Naive thymus-derived CD4-positive, alpha-beta T cell (primary cell): Measurements from ENCODE around the gene TLX1. TPM values are rescaled to one million over a fixed set of nuclear protein-coding genes. Genes with fewer than 3 reads are reported as not detected.
A peak's percentile ranks its signal among the peaks of the same experiment; 100 is the strongest.

Experiments
- ATAC-seq: fragments of 150-1000 bp; cut with Tn5 transposase; 2 replicates; pipeline ENCODE4 v1.10.0; 2021; ENCODE audit warnings: mild to moderate bottlenecking, moderate library complexity
- CTCF ChIA-PET: fragments of 350-600 bp; sonication (Branson Sonifier 250); formaldehyde crosslinking; loops from one replicate; lab custom pipeline; 2021; ENCODE audit warnings: antibody characterized with exemption; lab: Charles Lee
- POLR2A ChIA-PET: fragments of 350-600 bp; sonication (Branson Sonifier 250); formaldehyde crosslinking; loops from one replicate; lab custom pipeline; 2021; ENCODE audit warnings: antibody characterized with exemption, inconsistent platforms; lab: Charles Lee
- DNase-seq, 9 donors: peaks; one replicate each; pipeline versions ENCODE4 v3.0.0 to v3.0.0-alpha.2; 2020 to 2022; ENCODE audit warnings: mixed read lengths in 1 of 9
- H3K27ac ChIP-seq: one replicate; pipeline ENCODE4 v1.7.0; 2013; ENCODE audit warnings: mild to moderate bottlenecking, low read depth, low read length, moderate library complexity
- H3K27me3 ChIP-seq, 2 donors: one replicate each; pipeline ENCODE4 v1.7.0; 2013; ENCODE audit warnings: low read length in 2 of 2, mild to moderate bottlenecking in 2 of 2, moderate library complexity in 2 of 2; ENCODE audit not compliant: control insufficient read depth in 2 of 2, insufficient read depth in 2 of 2
- H3K36me3 ChIP-seq, 3 experiments: 1 replicate in 2 of 3; 2 replicates in 1 of 3; pipeline ENCODE4 v1.7.0; 2013; ENCODE audit warnings: low read length in 3 of 3, mild to moderate bottlenecking in 3 of 3, moderate library complexity in 1 of 3; ENCODE audit not compliant: insufficient read depth in 3 of 3, control insufficient read depth in 2 of 3
- H3K4me1 ChIP-seq, 2 donors: one replicate each; pipeline ENCODE4 v1.7.0; 2013; ENCODE audit warnings: low read length in 2 of 2, mild to moderate bottlenecking in 2 of 2, moderate library complexity in 1 of 2; ENCODE audit not compliant: control insufficient read depth in 2 of 2, insufficient read depth in 2 of 2
- H3K4me3 ChIP-seq: 2 replicates; pipeline ENCODE4 v1.7.0; 2013; ENCODE audit warnings: mild to moderate bottlenecking, low read length
- H3K9me3 ChIP-seq, 3 experiments: 1 replicate in 2 of 3; 2 replicates in 1 of 3; pipeline ENCODE4 v1.7.0; 2013; ENCODE audit warnings: low read length in 3 of 3; ENCODE audit not compliant: control insufficient read depth in 2 of 3
- H3K27ac Mint-ChIP-seq, 9 donors: one replicate each; pipeline ENCODE4 v1.8.0; 2020 to 2022; ENCODE audit warnings: mixed read lengths in 9 of 9, mild to moderate bottlenecking in 8 of 9, moderate library complexity in 5 of 9, inconsistent platforms in 2 of 9
- H3K27me3 Mint-ChIP-seq, 5 donors: one replicate each; pipeline ENCODE4 v1.8.0; 2021 to 2022; ENCODE audit warnings: mixed read lengths in 5 of 5, mild to moderate bottlenecking in 1 of 5
- H3K36me3 Mint-ChIP-seq, 5 donors: one replicate each; pipeline ENCODE4 v1.8.0; 2020 to 2022; ENCODE audit warnings: mixed read lengths in 5 of 5, mild to moderate bottlenecking in 3 of 5, inconsistent platforms in 1 of 5
- H3K4me1 Mint-ChIP-seq, 7 donors: one replicate each; pipeline ENCODE4 v1.8.0; 2020 to 2022; ENCODE audit warnings: mixed read lengths in 7 of 7, mild to moderate bottlenecking in 3 of 7, inconsistent platforms in 1 of 7
- H3K4me3 Mint-ChIP-seq, 10 donors: one replicate each; pipeline ENCODE4 v1.8.0; 2020 to 2022; ENCODE audit warnings: mild to moderate bottlenecking in 10 of 10, mixed read lengths in 10 of 10, moderate library complexity in 6 of 10, inconsistent platforms in 2 of 10
- H3K9me3 Mint-ChIP-seq, 11 donors: one replicate each; pipeline ENCODE4 v1.8.0; 2020 to 2022; ENCODE audit warnings: mixed read lengths in 11 of 11, mild to moderate bottlenecking in 4 of 11, inconsistent platforms in 1 of 11, moderate library complexity in 1 of 11
- intact Hi-C, 2 donors: fragments of 100-400 bp; cut with micrococcal nuclease; formaldehyde crosslinking; loops; one replicate each; pipeline ENCODE4 v1.15.1; 2023
- polyA plus RNA-seq, 2 donors: library from polyadenylated mRNA; unstranded; fragments of 300-500 nt; fragmentation: Illumina TruSeq; gene quantifications; one replicate each; pipeline ENCODE4 v1.2.3, GENCODE V29; 2021
- total RNA-seq, 6 experiments: library from RNA in 5 of 6; stranded (reverse) in 5 of 6; gene quantifications; 1 replicate in 5 of 6; 2 replicates in 1 of 6; pipeline ENCODE4 v1.2.3 and lab custom pipeline; 2021 to 2026

The TLX1 gene
- total and polyA plus RNA-seq, 7 experiments from 2014 or later, result not detected

- CTCF ChIA-PET, result no interaction called here
- H3K27ac ChIP-seq, result no peak overlapping the region
- Mint-ChIP-seq H3K27ac (no peak overlapping the region), H3K4me1 (peaks cover 7 to 13% (median 11%) of the 10 kb centered on the region in 7 donors), H3K4me3 (no peak overlapping the region), H3K9me3 (no peaks in the 10 kb centered on the region), H3K27me3 (peaks cover 39 to 76% (median 48%) of the 10 kb centered on the region in 5 donors), H3K36me3 (peaks cover 0 to 3% (median 0%) of the 10 kb centered on the region in 5 donors)
- H3K9me3 ChIP-seq, result no peaks in the 10 kb centered on the region
- H3K27me3 ChIP-seq, result no peaks in the 10 kb centered on the region
- H3K4me1 ChIP-seq, result peaks cover 4 to 11% of the 10 kb centered on the region in 2 donors
- DNase-seq (no peak), ATAC-seq (no peak)
- no peak overlapping the region for H3K4me3 ChIP-seq
- H3K36me3 ChIP-seq, result no peaks in the 10 kb centered on the region
- POLR2A ChIA-PET, result interaction anchor here (0.6 kb wide), 1 partner anchor 20 kb away, joined by 4 read pairs; no protein-coding TSS in a partner anchor
- intact Hi-C loops, result no loop called here
Observed at GRCh38 chr10:101116754-101117153, 14.3 kb upstream of the TLX1 start.

GRCh38 chr10:101118031-101118430 is 13.1 kb upstream of the TLX1 start:
- Mint-ChIP-seq H3K4me1 (peaks cover 16 to 25% (median 23%) of the 10 kb centered on the region in 7 donors), H3K4me3 (no peak overlapping the region), H3K9me3 (no peaks in the 10 kb centered on the region), H3K36me3 (peaks cover 0 to 3% (median 0%) of the 10 kb centered on the region in 5 donors), H3K27me3 (peaks cover 38 to 82% (median 51%) of the 10 kb centered on the region in 5 donors), H3K27ac (no peak overlapping the region)
- Histone ChIP-seq H3K27ac (no peak overlapping the region), H3K36me3 (no peaks in the 10 kb centered on the region), H3K27me3 (no peaks in the 10 kb centered on the region), H3K9me3 (no peaks in the 10 kb centered on the region), H3K4me1 (peaks cover 6 to 14% of the 10 kb centered on the region in 2 donors), H3K4me3 (no peak overlapping the region)
- DNase-seq (no peak), ATAC-seq (no peak)
- ChIA-PET POLR2A (interaction anchor here (0.6 kb wide), 1 partner anchor 13 kb away, joined by 3 read pairs; no protein-coding TSS in a partner anchor), CTCF (interaction anchor here (1.0 to 1.7 kb wide), 2 partner anchors 22 to 24 kb away, joined by 3 to 4 read pairs; no protein-coding TSS in a partner anchor)
- intact Hi-C loops, result no loop called here

DNA sequence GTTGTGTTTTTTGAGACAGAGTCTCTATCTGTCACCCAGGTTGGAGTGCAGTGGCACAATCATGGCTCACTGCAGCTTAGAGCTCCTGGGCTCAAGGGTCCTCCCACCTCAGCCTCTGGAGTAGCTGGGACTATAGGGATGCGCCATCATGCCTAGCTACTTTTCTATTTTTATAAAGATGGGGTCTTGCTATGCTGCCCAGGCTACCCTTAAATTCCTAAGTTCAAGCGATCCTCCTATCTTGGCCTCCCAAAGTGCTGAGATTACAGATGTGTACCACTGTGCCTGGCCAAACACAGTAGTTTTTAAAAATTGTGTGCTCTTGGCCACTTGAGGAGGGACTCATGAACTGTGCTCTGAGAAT is 10.6 kb upstream of the TLX1 start:
- intact Hi-C loops, result loop anchor here (5.0 to 10.0 kb wide), 2 partner anchors 88 to 466 kb away; partner anchors contain the start of genes PDZD7 (in 1 of the 2) and SFXN3 (in 1 of the 2)
- Histone ChIP-seq H3K27me3 (no peaks in the 10 kb centered on the region), H3K27ac (no peak overlapping the region), H3K36me3 (no peaks in the 10 kb centered on the region), H3K4me1 (peaks cover 6 to 21% of the 10 kb centered on the region in 2 donors), H3K4me3 (peak overlapping the region; percentile 87), H3K9me3 (no peaks in the 10 kb centered on the region)
- peaks cover 21 to 32% (median 30%) of the 10 kb centered on the region in 7 donors for H3K4me1 Mint-ChIP-seq
- peak overlapping the region; percentile 88 to 100 (median 96) for H3K4me3 Mint-ChIP-seq
- H3K9me3 Mint-ChIP-seq, result no peaks in the 10 kb centered on the region
- peak overlapping the region in 7 of 9 donors; percentile 83 to 97 (median 90) for H3K27ac Mint-ChIP-seq
- H3K27me3 Mint-ChIP-seq, result peaks cover 38 to 83% (median 44%) of the 10 kb centered on the region in 5 donors
- CTCF ChIA-PET, result no interaction called here
- ATAC-seq (no peak), DNase-seq (no peak)
- H3K36me3 Mint-ChIP-seq, result no peaks in the 10 kb centered on the region
- POLR2A ChIA-PET, result no interaction called here

GRCh38 chr10:101120884-101121653 is 10.0 kb upstream of the TLX1 start:
- ChIA-PET POLR2A (interaction anchor here (0.8 kb wide), 1 partner anchor 27 kb away, joined by 3 read pairs; no protein-coding TSS in a partner anchor), CTCF (interaction anchor here (2.7 kb wide), 1 partner anchor 20 kb away, joined by 15 read pairs; no protein-coding TSS in a partner anchor)
- peak overlapping the region; percentile 88 to 100 (median 96) for H3K4me3 Mint-ChIP-seq
- ATAC-seq, result peak; percentile 84
- H3K27ac Mint-ChIP-seq, result peak overlapping the region; percentile 83 to 97 (median 90)
- Histone ChIP-seq H3K4me1 (peaks cover 6 to 21% of the 10 kb centered on the region in 2 donors), H3K9me3 (no peaks in the 10 kb centered on the region), H3K27ac (peak overlapping the region; percentile 55), H3K27me3 (no peaks in the 10 kb centered on the region), H3K4me3 (peak overlapping the region; percentile 87), H3K36me3 (no peaks in the 10 kb centered on the region)
- peaks cover 21 to 32% (median 30%) of the 10 kb centered on the region in 7 donors for H3K4me1 Mint-ChIP-seq
- H3K27me3 Mint-ChIP-seq, result peaks cover 41 to 86% (median 47%) of the 10 kb centered on the region in 5 donors
- H3K9me3 Mint-ChIP-seq, result no peaks in the 10 kb centered on the region
- intact Hi-C loops, result loop anchor here (1.0 to 10.0 kb wide), 4 partner anchors 21 to 466 kb away; partner anchors contain the start of genes PDZD7 (in 1 of the 2) and SFXN3 (in 1 of the 2)
- DNase-seq, result peak in 8 of 9 donors; percentile 35 to 58 (median 47)
- no peaks in the 10 kb centered on the region for H3K36me3 Mint-ChIP-seq

GRCh38 chr10:101121654-101122031 is 9.5 kb upstream of the TLX1 start:
- POLR2A ChIA-PET, result interaction anchor here (0.8 kb wide), 1 partner anchor 28 kb away, joined by 3 read pairs; no protein-coding TSS in a partner anchor
- peak overlapping the region in 3 of 9 donors; percentile 90 to 94 (median 90) for H3K27ac Mint-ChIP-seq
- intact Hi-C loops, result loop anchor here (1.0 to 10.0 kb wide), 4 partner anchors 21 to 467 kb away; partner anchors contain the start of genes PDZD7 (in 1 of the 2) and SFXN3 (in 1 of the 2)
- peak overlapping the region; percentile 88 to 100 (median 96) for H3K4me3 Mint-ChIP-seq
- Histone ChIP-seq H3K27ac (no peak overlapping the region), H3K9me3 (no peaks in the 10 kb centered on the region), H3K27me3 (peaks cover 0 to 4% of the 10 kb centered on the region in 2 donors), H3K36me3 (no peaks in the 10 kb centered on the region), H3K4me3 (peak overlapping the region; percentile 87), H3K4me1 (peaks cover 6 to 21% of the 10 kb centered on the region in 2 donors)
- no peak for DNase-seq
- ATAC-seq, result peak; percentile 8
- H3K9me3 Mint-ChIP-seq, result no peaks in the 10 kb centered on the region
- peaks cover 42 to 86% (median 49%) of the 10 kb centered on the region in 5 donors for H3K27me3 Mint-ChIP-seq
- H3K4me1 Mint-ChIP-seq, result peaks cover 21 to 32% (median 30%) of the 10 kb centered on the region in 7 donors
- H3K36me3 Mint-ChIP-seq, result no peaks in the 10 kb centered on the region
- CTCF ChIA-PET, result interaction anchor here (1.1 to 2.7 kb wide), 2 partner anchors 20 to 52 kb away, joined by 3 to 15 read pairs; no protein-coding TSS in a partner anchor
